ENCODE measurements around the gene APOBEC3C. TPM values are rescaled to one million over a fixed set of nuclear protein-coding genes. Genes with fewer than 3 reads are reported as not detected.
"Not testable (repeated sequence)": the region's sequence is repeated elsewhere in the genome, so short reads cannot be mapped to it uniquely, and the experiment has no call there.

Gene APOBEC3C
- total RNA-seq, 1 experiment from 2014 or later, result 30.1 TPM

- Mint-ChIP-seq H3K27me3 (ENCODE audit: insufficient read depth, unreplicated experiment) (peaks cover 20% of the 10 kb centered on the region), H3K4me1 (ENCODE audit: insufficient read depth, unreplicated experiment) (peaks cover 15% of the 10 kb centered on the region), H3K36me3 (ENCODE audit: insufficient read depth, unreplicated experiment) (no peaks in the 10 kb centered on the region), H3K9me3 (ENCODE audit: unreplicated experiment) (no peaks in the 10 kb centered on the region), H3K27ac (ENCODE audit: low read depth, unreplicated experiment) (peak overlapping the region; percentile 70), H3K4me3 (ENCODE audit: unreplicated experiment) (peak overlapping the region; percentile 73)
- intact Hi-C loops (cut with micrococcal nuclease), result loop anchor here (5.0 kb wide), 1 partner anchor 109 kb away; the partner anchor contains the start of gene CBX6
- no TSS peak for BruUV-seq (replicated peaks)
- TF ChIP-seq CTCF (IDR thresholded peaks at IDR 0.05; ENCODE audit: unreplicated experiment), result peak; percentile 35
- POLR2A ChIA-PET, result interaction anchor here (0.6 to 1.7 kb wide), 4 partner anchors 57 to 338 kb away, joined by 3 to 6 read pairs (median 4); partner anchors contain the start of genes CBX6 and RPL3
- CTCF ChIA-PET, result interaction anchor here (1.0 to 2.3 kb wide), 2 partner anchors 8 to 111 kb away, joined by 3 to 9 read pairs; no protein-coding TSS in a partner anchor
- DNase-seq (ENCODE audit: unreplicated experiment), result peak; percentile 72
These were observed 32.8 kb upstream of the APOBEC3C start for GRCh38 chr22:38981005-38981991.

GRCh38 chr22:38981992-38982927 lies 31.8 kb upstream of the APOBEC3C start, which contains the start of gene APOBEC3B:
Gene APOBEC3B (plus strand): TSS chr22:38982347. CDS start chr22:38982454, 107 bp downstream.
- TSS peak; percentile 80 for BruUV-seq (replicated peaks)
- no peak for TF ChIP-seq CTCF (IDR thresholded peaks at IDR 0.05; ENCODE audit: unreplicated experiment)
- H3K4me3 Mint-ChIP-seq (ENCODE audit: unreplicated experiment), result peak within 1 kb of the TSS; percentile 73
- H3K4me1 Mint-ChIP-seq (ENCODE audit: insufficient read depth, unreplicated experiment), result peaks cover 15% of the 10 kb centered on the region
- H3K36me3 Mint-ChIP-seq (ENCODE audit: insufficient read depth, unreplicated experiment), result no peaks in the 10 kb centered on the region
- peak within 1 kb of the TSS; percentile 70 for H3K27ac Mint-ChIP-seq (ENCODE audit: low read depth, unreplicated experiment)
- ChIA-PET POLR2A (interaction anchor here (1.0 to 1.7 kb wide), 3 partner anchors 58 to 337 kb away, joined by 3 to 6 read pairs (median 4); partner anchors contain the start of genes CBX6 and RPL3), CTCF (interaction anchor here (1.0 to 2.3 kb wide), 2 partner anchors 9 to 113 kb away, joined by 3 to 9 read pairs; no protein-coding TSS in a partner anchor)
- H3K27me3 Mint-ChIP-seq (ENCODE audit: insufficient read depth, unreplicated experiment), result peaks cover 25% of the 10 kb centered on the region
- intact Hi-C loops (cut with micrococcal nuclease), result loop anchor here (1.0 to 5.0 kb wide), 3 partner anchors 13 to 110 kb away; partner anchors contain the start of gene CBX6
- H3K9me3 Mint-ChIP-seq (ENCODE audit: unreplicated experiment), result no peaks in the 10 kb centered on the region
- DNase-seq (ENCODE audit: unreplicated experiment), result peak; percentile 98

GRCh38 chr22:38984224-38984623 lies 29.8 kb upstream of the APOBEC3C start:
- no peak for DNase-seq (ENCODE audit: unreplicated experiment)
- no peaks in the 10 kb centered on the region for H3K36me3 Mint-ChIP-seq (ENCODE audit: insufficient read depth, unreplicated experiment)
- peak overlapping the region; percentile 39 for H3K27ac Mint-ChIP-seq (ENCODE audit: low read depth, unreplicated experiment)
- CTCF ChIA-PET, result interaction anchor here (0.6 to 1.1 kb wide), 3 partner anchors 44 to 269 kb away, joined by 3 to 11 read pairs (median 6); no protein-coding TSS in a partner anchor
- H3K27me3 Mint-ChIP-seq (ENCODE audit: insufficient read depth, unreplicated experiment), result peaks cover 32% of the 10 kb centered on the region
- intact Hi-C loops (cut with micrococcal nuclease), result loop anchor here (5.0 kb wide), 1 partner anchor 112 kb away; the partner anchor contains the start of gene CBX6
- no peak for TF ChIP-seq CTCF (IDR thresholded peaks at IDR 0.05; ENCODE audit: unreplicated experiment)
- H3K4me3 Mint-ChIP-seq (ENCODE audit: unreplicated experiment), result no peak overlapping the region
- no peaks in the 10 kb centered on the region for H3K9me3 Mint-ChIP-seq (ENCODE audit: unreplicated experiment)
- H3K4me1 Mint-ChIP-seq (ENCODE audit: insufficient read depth, unreplicated experiment), result peaks cover 15% of the 10 kb centered on the region
- BruUV-seq (replicated peaks), result no TSS peak
- POLR2A ChIA-PET, result interaction anchor here (0.7 to 1.8 kb wide), 7 partner anchors 23 to 1072 kb away, joined by 3 to 6 read pairs (median 5); partner anchors contain the start of gene CBX6

- ChIA-PET POLR2A (interaction anchor here (0.6 to 1.8 kb wide), 9 partner anchors 18 to 1071 kb away, joined by 3 to 6 read pairs (median 5); partner anchors contain the start of gene CBX6), CTCF (interaction anchor here (0.5 to 1.1 kb wide), 6 partner anchors 18 to 398 kb away, joined by 3 to 11 read pairs (median 3); no protein-coding TSS in a partner anchor)
- H3K36me3 Mint-ChIP-seq (ENCODE audit: insufficient read depth, unreplicated experiment); H3K4me3 Mint-ChIP-seq (ENCODE audit: unreplicated experiment); BruUV-seq (replicated peaks); H3K9me3 Mint-ChIP-seq (ENCODE audit: unreplicated experiment): not testable (repeated sequence)
- peak; percentile 96 for DNase-seq (ENCODE audit: unreplicated experiment)
- Mint-ChIP-seq H3K4me1 (ENCODE audit: insufficient read depth, unreplicated experiment) (peaks cover 15% of the 10 kb centered on the region), H3K27ac (ENCODE audit: low read depth, unreplicated experiment) (peak overlapping the region; percentile 39), H3K27me3 (ENCODE audit: insufficient read depth, unreplicated experiment) (peaks cover 25% of the 10 kb centered on the region)
- intact Hi-C loops (cut with micrococcal nuclease), result loop anchor here (5.0 kb wide), 1 partner anchor 113 kb away; the partner anchor contains the start of gene CBX6
These were observed 29.0 kb upstream of the APOBEC3C start for GRCh38 chr22:38984784-38985757.

Measured in MCF 10A (cell line).